ENCODE data around the gene HRC.
"Not testable (repeated sequence)": the region's sequence is repeated elsewhere in the genome, so short reads cannot be mapped to it uniquely, and the experiment has no call there.

HRC gene

DNA sequence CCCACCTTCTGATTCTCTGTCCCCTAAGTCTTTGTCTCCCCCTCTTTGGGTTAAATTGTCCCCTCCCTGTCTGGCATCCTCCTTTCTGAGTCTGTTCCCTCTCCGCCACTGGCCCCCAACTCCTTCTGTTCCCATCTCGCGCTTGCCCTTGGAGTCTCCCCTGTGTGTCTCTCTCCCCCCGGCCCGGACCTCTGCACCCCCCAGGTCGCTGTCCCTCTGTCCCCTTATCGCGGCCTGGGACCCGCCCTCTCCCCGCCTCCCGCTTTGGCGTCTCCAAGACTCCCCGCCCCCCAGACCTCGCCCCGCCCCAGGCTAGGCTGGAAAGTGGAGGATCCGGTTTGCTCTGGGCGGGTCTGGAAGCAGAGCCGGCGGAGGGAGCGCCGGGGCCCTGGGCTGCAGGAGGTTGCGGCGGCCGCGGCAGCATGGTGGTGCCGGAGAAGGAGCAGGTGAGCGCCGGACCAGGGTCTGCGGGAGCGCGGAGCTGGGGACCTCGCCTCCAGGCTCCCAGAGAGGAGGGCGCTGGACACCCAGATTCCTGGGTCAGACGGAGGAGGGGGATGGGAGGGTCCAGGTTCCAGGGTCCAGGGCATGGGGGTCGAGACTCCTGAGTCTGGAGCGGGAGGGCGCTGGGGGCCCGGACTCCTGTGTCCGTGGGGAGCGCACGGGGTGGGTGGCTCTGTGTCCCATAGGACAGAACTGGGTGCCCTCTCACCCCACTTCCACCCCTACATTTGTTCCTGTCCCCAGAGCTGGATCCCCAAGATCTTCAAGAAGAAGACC is 2.4 kb upstream of the HRC start, which contains the start of gene TRPM4:
Gene TRPM4, plus strand, starts transcription at position 348 of the 780 bp plus-strand sequence. Its CDS starts 75 bp downstream, at position 423.
- DNase-seq, result no peak

DNA sequence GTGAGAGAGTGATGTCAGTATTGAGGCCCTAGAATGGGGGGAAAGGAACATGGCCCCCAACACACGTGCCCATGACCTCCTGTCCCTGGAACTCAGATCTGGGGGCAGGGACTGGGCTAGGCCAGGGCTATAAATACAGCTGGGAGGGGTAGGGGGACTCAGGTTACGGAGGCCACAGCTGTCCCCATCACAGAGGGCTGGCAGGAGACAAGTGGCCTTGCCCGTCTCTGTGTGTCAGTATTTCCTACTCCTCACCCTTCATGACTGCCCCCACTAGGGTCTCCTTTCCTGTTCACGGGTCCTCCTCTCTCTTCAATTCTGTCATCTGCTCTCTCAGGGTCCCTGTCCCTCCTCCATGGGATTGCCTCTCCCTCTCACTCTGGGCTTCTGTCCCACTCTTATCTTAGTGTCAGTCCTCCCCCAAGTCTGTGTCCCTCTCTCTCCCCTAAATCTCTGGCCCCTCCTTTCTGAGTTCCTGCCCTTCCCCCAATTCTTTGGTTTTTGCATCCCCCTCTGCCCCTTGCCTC is 687 bp upstream of the HRC start:
- no peak for DNase-seq

DNA sequence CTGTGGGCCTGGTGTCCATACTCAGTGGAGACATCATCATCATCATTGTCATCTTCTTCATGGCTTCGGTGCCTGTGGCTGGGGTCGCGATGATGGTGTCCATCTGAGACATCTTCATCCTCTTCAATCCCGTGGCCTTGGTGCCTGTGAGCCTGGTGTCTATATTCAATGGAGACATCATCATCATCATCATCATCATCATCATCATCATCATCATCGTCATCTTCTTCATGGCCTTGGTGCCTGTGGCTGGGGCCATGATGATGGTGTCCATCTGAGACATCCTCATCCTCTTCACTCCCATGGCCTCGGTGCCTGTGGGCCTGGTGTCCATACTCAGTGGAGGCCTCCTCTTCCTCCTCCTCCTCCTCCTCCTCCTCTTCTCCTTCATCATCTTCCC is 917 bp downstream of the HRC start:
- DNase-seq, result no peak

DNA sequence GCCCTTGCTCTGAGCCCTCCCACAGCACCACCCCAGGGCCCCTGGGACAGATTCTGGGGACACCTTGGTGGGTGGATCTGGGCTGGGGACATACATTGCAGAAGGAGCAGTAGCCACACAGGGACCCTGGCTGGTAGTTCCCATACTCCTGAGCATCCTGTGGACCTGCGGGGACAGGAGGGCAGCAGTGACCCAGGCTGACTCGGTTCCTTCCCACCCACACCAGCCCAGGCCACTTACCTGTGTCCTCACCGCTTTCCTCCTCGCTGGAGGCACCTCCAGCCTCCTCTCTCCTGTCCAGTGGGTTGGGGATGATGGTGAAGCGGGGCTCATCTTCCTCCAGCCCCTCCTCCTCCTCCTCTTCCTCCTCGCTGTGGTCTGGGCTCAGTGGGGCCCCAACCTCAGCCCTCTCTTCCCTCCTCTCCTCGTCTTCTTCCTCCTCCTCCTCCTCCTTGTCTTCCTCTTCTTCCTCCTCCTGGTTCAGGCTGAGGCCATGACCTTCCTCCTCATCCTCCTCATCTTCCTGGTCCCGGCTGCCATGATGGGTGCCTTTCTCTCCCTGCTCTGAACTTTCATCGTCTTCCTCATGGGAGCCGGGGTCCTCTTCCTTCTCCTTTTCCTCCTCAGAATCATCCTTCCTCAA is 1.9 kb downstream of the HRC start:
- no peak for DNase-seq

- DNase-seq, result no peak
Observed at GRCh38 chr19:49152119-49152550, 3.1 kb downstream of the HRC start.

DNA sequence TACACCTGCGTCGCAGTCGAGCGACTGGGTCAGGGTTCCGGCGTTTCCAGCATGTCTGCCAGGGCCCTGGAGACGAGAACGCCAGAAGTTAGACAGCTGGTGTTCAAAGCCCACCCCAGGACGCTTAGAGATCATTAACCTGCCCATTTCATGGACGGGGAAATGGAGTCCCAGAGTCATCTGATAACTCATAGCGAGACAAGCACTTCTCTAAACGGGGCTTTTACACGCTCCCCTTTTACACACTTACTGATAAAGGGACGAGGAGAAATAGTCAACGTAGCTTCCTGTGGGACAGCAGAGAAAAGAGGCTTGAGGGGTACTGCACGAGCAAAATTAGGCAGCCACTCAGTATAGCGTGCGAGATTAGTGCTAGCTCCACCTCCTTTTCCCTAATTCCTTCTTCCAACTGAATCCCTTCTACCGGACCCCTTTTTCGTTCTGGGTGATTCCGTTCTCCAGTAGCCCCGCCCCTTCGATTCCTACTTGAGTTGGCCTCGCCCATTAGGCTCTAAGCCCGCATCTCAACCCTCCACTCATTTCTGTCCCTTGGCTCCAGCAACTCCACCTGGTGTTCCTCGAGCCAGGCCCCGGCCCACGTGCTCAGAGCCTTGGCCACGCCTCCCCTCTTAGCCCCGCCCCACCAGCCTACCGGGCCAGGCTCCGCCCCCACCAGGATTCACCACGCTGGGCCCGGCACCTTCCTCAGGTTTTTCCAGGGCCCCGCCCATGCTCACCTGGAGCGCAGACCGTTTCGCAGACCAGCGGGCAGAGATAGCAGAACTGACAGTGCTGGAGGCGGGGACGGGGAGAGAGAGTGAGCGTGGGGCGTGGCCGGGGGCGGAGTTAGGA is 3.7 kb downstream of the HRC start:
- peak; percentile 38 for DNase-seq

- DNase-seq, result no peak
Observed at GRCh38 chr19:49150944-49151243, 4.3 kb downstream of the HRC start.

DNA sequence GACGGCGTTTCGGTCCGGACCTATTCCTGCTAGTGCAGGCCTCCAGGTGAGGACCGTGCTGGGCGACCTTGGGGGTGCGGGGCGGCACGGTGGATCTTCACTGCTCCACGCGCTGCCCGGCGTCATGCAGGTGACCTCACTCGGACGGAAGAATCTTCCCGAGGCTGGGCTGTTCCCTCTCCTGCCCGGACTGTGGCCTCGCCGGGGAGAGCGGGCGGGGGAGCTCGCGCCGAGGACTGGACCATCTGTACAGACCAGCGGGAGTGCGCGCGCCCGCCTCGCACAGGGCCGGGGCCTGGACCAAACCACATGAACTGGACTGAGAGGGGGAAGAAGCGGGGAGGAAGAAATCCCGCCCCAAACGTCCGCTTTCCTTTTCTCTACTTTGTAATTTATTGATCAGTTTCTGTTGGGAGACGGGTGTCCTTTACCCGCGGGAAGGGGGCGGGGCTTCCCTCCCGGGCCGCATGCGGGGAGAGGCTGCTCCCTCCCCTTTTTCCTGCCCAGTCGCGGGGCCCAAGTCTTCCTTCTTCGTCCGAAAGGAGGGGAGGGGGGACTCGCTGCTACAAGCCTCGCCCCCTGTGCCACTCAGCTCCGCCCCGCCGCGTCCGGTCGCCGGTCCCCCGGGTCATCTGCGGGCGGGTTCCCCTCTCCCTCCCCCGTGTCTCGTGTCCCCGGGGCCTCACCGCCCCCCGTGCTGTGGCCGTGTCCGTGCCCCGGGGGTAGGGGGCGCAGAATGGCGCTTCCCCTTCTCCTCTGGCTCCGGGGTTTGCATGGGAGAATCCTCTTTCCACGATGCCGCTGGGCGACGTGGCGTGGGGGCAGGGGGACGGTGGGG is 4.9 kb downstream of the HRC start:
- peak; percentile 30 for DNase-seq

DNA sequence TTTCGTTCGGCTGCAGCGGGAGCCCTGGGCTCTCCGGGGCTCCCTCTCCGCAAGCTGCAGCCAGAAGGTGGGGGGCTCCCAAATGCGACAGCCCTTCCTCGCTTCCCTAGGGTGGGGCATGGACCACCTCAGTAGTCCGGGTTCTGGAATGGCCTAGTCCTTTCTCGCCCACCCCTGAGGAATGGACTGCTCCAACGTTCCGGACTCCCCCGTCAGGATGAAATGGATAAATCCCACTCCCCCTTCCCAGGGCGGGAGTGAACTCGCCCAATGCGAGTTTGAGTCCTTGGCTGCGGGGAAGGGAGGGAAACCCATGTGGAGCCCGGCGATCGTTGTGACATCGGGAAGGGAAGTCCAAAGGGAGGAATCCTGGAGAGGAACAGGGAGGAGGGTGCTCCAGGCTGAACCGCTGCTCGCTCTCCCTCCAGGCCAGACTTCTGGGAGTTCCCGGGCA is 5.5 kb downstream of the HRC start:
- no peak for DNase-seq

- DNase-seq, result peak; percentile 73
Observed at GRCh38 chr19:49148784-49149651, 6.2 kb downstream of the HRC start.

GRCh38 chr19:49148044-49148682 is 7.0 kb downstream of the HRC start:
- no peak for DNase-seq

DNA sequence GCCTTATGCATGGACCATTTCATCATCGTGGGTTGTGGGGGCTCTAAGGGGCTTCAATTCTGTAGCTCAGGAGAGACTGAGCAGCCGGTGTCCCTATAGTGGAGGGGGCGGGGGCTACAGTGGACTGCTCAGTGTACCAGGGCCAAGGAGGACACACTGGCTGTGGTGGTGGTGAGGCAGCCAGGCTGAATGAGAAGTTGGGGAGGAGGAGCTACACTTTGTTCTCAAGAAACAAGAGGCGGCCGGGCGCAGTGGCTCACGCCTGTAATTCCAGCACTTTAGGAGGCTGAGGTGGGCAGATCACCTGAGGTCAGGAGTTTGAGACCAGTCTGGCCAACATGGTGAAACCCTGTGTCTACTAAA is 8.8 kb downstream of the HRC start:
- DNase-seq, result not testable (repeated sequence)

GRCh38 chr19:49145573-49146407 is 9.4 kb downstream of the HRC start:
- DNase-seq, result peak; percentile 84

DNA sequence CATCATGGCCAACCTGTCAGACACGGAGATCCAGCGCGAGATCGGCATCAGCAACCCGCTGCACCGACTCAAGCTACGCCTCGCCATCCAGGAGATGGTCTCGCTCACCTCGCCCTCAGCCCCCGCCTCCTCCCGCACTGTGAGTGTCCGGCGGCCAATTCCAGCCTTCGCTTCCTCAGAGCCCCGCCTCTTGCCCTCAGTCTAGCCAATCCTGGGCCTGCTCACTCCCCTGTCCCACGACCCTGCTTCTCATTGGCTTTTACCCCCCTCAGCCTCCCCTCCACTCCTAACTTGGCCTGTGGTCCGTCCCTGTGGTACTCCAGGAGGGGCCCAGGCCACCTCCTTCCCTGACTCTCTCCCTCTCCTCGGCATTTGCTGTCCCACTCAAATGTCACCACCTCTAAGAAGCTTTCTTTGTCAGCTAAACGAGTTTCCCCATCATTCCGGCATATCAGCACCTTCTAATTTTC is 12.3 kb downstream of the HRC start:
- no peak for DNase-seq

DNA sequence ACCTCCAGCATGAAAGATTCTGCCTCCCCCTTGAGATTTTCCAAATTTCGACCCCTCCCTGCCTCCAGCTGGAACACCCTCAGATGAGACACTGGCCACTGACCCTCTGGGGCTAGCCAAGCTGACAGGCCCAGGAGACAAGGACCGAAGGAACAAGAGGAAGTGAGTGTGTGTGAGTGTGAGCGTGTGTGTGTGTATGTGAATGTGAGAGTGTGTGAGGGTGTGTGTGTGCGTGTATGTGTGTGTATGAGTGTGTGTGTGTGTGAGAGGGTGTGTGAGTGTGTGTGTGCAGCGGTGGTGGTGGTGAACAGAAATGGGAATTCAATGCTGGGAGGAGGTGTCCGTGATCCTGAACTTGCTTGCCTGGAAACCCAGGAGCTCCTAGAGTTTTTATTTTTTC is 13.8 kb downstream of the HRC start:
- DNase-seq, result no peak

- DNase-seq, result no peak
Observed at GRCh38 chr19:49140951-49141350, 14.2 kb downstream of the HRC start.

DNA sequence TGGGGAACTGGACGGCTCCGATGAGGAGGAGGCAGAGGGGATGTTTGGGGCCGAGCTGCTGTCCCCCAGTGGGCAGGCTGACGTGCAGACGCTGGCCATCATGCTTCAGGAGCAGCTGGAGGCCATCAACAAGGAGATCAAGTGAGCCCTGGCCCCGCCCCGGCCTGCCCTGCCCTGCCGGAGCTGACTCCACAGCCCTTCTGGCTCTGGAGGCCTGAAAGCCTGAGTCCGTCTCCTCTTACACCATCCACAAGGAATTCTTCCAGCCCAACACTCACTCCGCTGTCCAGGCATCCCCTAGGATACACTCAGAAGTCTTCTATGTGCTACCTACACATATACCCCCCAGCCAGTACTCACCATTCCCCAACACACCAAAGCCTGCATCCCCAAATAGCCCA is 18.4 kb downstream of the HRC start:
- no peak for DNase-seq

GRCh38 chr19:49135686-49136085 is 19.5 kb downstream of the HRC start:
- DNase-seq, result no peak

DNA sequence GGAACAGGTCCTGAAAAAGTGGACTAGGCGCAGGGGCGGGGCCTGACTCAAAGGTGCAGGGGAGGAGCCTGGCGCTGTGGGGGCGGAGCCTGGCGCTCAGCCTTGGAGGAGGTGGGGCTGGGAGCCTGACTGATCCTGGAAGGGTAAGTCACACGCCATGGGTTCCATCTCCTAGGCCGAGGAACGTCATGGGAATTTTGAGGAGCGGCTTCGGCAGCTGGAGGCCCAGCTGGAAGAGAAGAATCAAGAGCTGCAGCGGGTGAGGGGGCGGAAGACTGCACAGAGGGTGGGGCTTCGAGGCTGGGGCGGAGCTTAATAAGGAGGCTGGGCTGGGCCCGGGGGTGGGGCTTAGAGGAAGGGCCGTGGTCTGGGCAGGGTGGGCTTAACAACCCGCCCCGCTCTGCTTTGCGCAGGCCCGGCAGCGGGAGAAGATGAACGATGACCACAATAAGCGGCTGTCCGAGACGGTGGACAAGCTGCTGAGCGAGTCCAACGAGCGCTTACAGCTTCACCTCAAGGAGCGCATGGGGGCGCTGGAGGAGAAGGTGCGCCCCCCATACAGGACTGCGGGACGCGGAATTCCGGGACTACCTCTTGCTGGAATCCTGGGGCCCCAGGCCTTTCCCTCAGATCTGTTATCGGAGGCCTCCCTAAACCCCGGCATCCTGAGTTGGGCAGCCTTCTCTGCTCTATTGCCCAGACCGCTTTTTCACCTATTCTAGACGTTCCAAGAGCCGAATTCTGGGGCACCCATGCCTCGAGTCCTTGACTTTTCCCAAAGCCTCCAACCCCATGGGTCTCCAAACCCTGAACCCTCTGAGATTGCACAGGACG is 21.4 kb downstream of the HRC start:
- no peak for DNase-seq

All from T-helper 9 cell (primary cell).